Natural killer cell (primary cell): ENCODE data around the gene STX4. TPM values are rescaled to one million over a fixed set of nuclear protein-coding genes. Genes with fewer than 3 reads are reported as not detected.

ENCODE experiments used
- ATAC-seq, 3 donors: fragments of 150-1000 bp in 2 of 3; fragments of 200-7000 bp in 1 of 3; cut with Tn5 transposase; 1 replicate in 1 of 3; 2 replicates in 2 of 3; pipeline ENCODE4 v1.10.0; 2021; ENCODE audit warnings: mild to moderate bottlenecking in 2 of 3, moderate library complexity in 2 of 3
- DNase-seq, 2 donors: peaks; one replicate each; pipeline versions ENCODE4 v3.0.0 to v3.0.0-alpha.2; 2013 to 2021; ENCODE audit warnings: mixed read lengths in 1 of 2
- H3K27ac ChIP-seq: one replicate; pipeline ENCODE4 v1.5.1; 2013; ENCODE audit warnings: mild to moderate bottlenecking, low read length
- H3K27me3 ChIP-seq: one replicate; pipeline ENCODE4 v1.6.1; 2013; ENCODE audit warnings: low read length; ENCODE audit not compliant: control insufficient read depth, insufficient read depth
- H3K36me3 ChIP-seq: one replicate; pipeline ENCODE4 v1.6.1; 2013; ENCODE audit warnings: low read length; ENCODE audit not compliant: control insufficient read depth, insufficient read depth
- H3K4me1 ChIP-seq: one replicate; pipeline ENCODE4 v1.6.1; 2013; ENCODE audit warnings: low read length; ENCODE audit not compliant: control insufficient read depth, insufficient read depth
- H3K4me3 ChIP-seq: one replicate; pipeline ENCODE4 v1.5.1; 2013; ENCODE audit warnings: low read length
- H3K9me3 ChIP-seq: one replicate; pipeline ENCODE4 v1.6.1; 2013; ENCODE audit warnings: low read length; ENCODE audit not compliant: control insufficient read depth, insufficient read depth
- H3K27ac Mint-ChIP-seq, 2 donors: one replicate each; pipeline ENCODE4 v1.8.0; 2022; ENCODE audit warnings: mild to moderate bottlenecking in 2 of 2, mixed read lengths in 2 of 2, moderate library complexity in 1 of 2
- H3K27me3 Mint-ChIP-seq, 2 donors: one replicate each; pipeline ENCODE4 v1.8.0; 2022; ENCODE audit warnings: low read depth in 2 of 2, mixed read lengths in 2 of 2
- H3K36me3 Mint-ChIP-seq: one replicate; pipeline ENCODE4 v1.8.0; 2022; ENCODE audit warnings: mixed read lengths
- H3K4me1 Mint-ChIP-seq, 2 donors: one replicate each; pipeline ENCODE4 v1.8.0; 2022; ENCODE audit warnings: mixed read lengths in 2 of 2
- H3K4me3 Mint-ChIP-seq: one replicate; pipeline ENCODE4 v1.8.0; 2022; ENCODE audit warnings: mild to moderate bottlenecking, moderate library complexity, mixed read lengths
- H3K9me3 Mint-ChIP-seq, 2 donors: one replicate each; pipeline ENCODE4 v1.8.0; 2022; ENCODE audit warnings: mixed read lengths in 2 of 2
- CTCF ChIP-seq: fragments of 200-600 bp; IDR thresholded peaks from one replicate; pipeline ENCODE4 v1.8.0; 2022; ENCODE audit warnings: antibody characterized with exemption
- WGBS: methylation state at CpG from one replicate; pipeline ENCODE4 v1.1.7; 2013; ENCODE audit warnings: missing lambda C conversion rate; ENCODE audit not compliant: insufficient coverage; 5-methylcytosine and 5-hydroxymethylcytosine counted together
- intact Hi-C: fragments of 100-400 bp; cut with micrococcal nuclease; formaldehyde crosslinking; loops from one replicate; pipeline ENCODE4 v1.14.2; 2022
- total RNA-seq, 4 donors: library from RNA; stranded (reverse); fragments of 120-200 nt in 1 of 4; gene quantifications; one replicate each; pipeline versions ENCODE4 v1.2.3 to v1.2.4, GENCODE V29; 2013 to 2022

STX4 gene
- total RNA-seq, 3 donors from 2014 or later (not counting 1 experiment from before 2014, with no cell fraction given) = 128 to 145 (median 133) TPM

- no peaks in the 10 kb centered on the region for H3K27me3 ChIP-seq
- 96% methylated on average over 10 of the region's 10 CpGs for WGBS
- H3K4me3 ChIP-seq = no peak overlapping the region
- no peak for ATAC-seq
- Mint-ChIP-seq H3K36me3 (no peaks in the 10 kb centered on the region), H3K9me3 (no peaks in the 10 kb centered on the region), H3K27ac (no peak overlapping the region), H3K4me1 (no peaks in the 10 kb centered on the region), H3K4me3 (no peak overlapping the region), H3K27me3 (no peaks in the 10 kb centered on the region)
- H3K27ac ChIP-seq = no peak overlapping the region
- intact Hi-C loops = no loop called here
- no peaks in the 10 kb centered on the region for H3K4me1 ChIP-seq
- H3K9me3 ChIP-seq = no peaks in the 10 kb centered on the region
- H3K36me3 ChIP-seq = peaks cover 38% of the 10 kb centered on the region
- no peak for TF ChIP-seq CTCF
- no peak for DNase-seq
Measured at GRCh38 chr16:31042866-31043265, 9.5 kb downstream of the STX4 start.

GRCh38 chr16:31043352-31043751, 10.0 kb downstream of the STX4 start:
- Histone ChIP-seq H3K36me3 (peaks cover 33% of the 10 kb centered on the region), H3K9me3 (no peaks in the 10 kb centered on the region), H3K27ac (no peak overlapping the region), H3K4me1 (no peaks in the 10 kb centered on the region), H3K4me3 (no peak overlapping the region), H3K27me3 (no peaks in the 10 kb centered on the region)
- intact Hi-C loops = no loop called here
- no peaks in the 10 kb centered on the region for H3K36me3 Mint-ChIP-seq
- no peaks in the 10 kb centered on the region for H3K9me3 Mint-ChIP-seq
- ATAC-seq (no peak), DNase-seq (no peak)
- H3K4me3 Mint-ChIP-seq = no peak overlapping the region
- H3K27ac Mint-ChIP-seq = no peak overlapping the region
- no peak for TF ChIP-seq CTCF
- H3K4me1 Mint-ChIP-seq = no peaks in the 10 kb centered on the region
- no peaks in the 10 kb centered on the region for H3K27me3 Mint-ChIP-seq
- 81% methylated on average over 1 of the region's 1 CpG for WGBS

GRCh38 chr16:31043898-31044481, 10.6 kb downstream of the STX4 start:
- Mint-ChIP-seq H3K36me3 (no peaks in the 10 kb centered on the region), H3K27ac (no peak overlapping the region), H3K9me3 (no peaks in the 10 kb centered on the region), H3K4me1 (no peaks in the 10 kb centered on the region), H3K27me3 (no peaks in the 10 kb centered on the region), H3K4me3 (no peak overlapping the region)
- WGBS = 100% methylated on average over 1 of the region's 4 CpGs
- TF ChIP-seq CTCF = no peak
- intact Hi-C loops = no loop called here
- no peak overlapping the region for H3K27ac ChIP-seq
- ATAC-seq = no peak
- DNase-seq = no peak
- H3K4me1 ChIP-seq = no peaks in the 10 kb centered on the region
- H3K4me3 ChIP-seq = no peak overlapping the region
- peaks cover 26% of the 10 kb centered on the region for H3K36me3 ChIP-seq
- H3K9me3 ChIP-seq = no peaks in the 10 kb centered on the region
- no peaks in the 10 kb centered on the region for H3K27me3 ChIP-seq
